Stimulated activated CD8-positive, alpha-beta memory T cell treated with anti-CD3 and anti-CD28 coated beads, Interleukin-15, amount 100 ng/mL, for 4 hours (primary cell): ENCODE measurements around the gene AAK1.

Source experiments
- DNase-seq, 2 donors: peaks; one replicate each; pipeline ENCODE4 v3.0.0-alpha.2; 2020; ENCODE audit warnings: low read depth in 2 of 2

The AAK1 gene

DNA sequence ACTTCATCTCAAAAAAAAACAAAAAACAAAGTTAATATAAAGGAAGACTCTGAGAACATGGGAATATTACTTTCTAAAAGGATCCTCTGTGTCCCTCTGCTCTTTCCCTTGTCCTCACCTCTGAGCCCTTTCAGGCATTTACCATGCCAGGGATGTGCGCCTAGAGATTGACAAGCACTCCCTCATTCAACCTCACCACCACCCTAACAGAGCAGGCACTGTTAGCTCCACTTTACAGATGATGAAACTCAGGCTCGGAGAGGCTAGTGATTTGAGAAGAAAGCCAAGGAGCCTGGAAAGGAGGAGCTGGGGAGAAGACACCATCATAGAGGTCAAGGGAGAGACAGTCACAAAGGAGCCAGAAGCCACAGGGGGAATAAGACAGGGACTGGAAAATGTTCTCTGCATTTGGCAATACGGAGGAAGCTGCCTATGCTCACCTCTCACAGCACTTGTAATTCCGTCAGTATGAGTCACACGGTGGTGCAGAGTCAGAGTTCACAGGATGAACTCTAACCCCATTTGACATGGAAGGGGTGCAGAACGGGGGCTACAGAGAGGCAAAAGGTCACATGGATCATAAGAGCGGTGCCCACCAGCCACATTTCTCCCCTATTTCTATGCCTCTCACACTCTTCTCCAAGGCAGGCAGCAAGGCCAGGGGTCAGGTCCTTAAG, 104.5 kb downstream of the AAK1 start:
- DNase-seq, result no peak

DNA sequence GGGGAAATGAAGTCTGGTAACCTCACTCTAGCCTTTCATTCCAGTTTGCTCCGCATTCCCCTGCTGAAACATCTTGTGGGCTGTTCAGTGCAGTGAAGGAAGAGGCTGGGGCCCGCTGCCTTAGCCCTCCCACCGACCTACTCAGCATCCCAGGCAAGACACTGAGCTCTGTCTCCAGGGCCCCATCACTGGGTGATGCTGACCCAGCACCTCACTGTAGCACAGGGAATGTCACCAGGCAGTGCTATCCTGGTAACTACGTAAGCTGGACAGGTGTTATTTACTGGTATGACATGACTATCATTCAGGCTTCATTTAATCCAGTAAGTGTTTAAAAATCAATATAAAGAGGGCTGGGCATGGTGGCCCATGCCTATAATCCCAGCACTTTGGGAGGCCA, 105.3 kb downstream of the AAK1 start:
- DNase-seq, result no peak

DNA sequence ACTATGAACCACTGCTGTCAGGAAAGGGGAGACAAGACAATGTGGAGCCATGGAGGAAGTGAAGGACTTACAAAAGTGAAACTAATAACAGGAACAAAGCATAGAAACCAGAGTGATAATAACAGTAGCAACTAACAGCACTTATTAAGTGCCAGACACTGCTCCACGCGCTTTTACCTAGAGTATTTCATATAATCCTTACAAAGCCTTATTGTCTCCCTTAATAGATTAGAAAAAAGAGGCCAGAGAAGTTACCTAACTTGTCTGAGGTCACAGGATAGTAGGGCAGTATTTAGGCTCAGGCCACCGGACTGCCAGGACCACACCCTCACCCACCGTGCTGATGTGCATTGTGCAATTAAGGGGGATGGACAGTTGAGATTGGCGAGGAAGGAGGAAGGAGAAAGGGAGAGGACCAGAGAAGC, 107.7 kb downstream of the AAK1 start:
- DNase-seq, result no peak

DNA sequence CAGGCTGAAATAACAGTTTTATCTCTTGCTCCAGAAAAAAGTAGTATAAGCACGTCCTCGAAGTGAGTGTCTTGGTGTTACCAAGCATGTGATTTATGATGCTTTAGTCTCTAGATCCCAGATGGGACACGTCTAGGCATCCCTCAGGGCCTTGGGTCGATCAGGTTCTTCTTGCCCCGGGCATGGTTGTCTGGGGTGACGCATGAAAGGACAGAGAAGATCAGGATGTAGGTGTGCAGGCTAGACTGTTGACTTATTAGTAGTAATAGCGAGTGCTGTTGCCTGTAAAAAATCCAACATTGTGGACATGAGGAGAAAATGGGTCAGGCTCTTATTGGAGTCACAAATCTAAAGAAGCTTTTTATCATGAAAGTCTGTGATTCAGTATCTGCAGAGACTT, 112.4 kb downstream of the AAK1 start:
- no peak for DNase-seq

DNA sequence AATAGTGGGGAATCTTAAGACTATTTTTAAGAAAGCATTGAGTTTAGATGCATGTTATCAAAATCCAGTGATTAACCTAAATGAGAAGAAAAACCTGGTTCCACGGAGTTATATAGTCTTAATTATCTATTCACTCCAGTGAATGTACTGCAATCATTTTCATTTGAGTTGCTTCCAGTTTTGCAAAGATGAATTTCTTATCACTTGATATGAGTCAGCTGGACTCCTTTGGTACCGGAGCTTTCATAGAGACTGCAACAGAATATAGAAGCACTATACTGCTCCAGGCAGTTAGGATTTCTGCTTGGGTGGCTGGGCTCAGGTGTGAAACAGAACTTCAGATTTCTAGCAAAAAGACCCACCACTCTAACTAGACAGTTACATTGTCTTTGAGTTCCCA, 114.1 kb downstream of the AAK1 start:
- DNase-seq, result no peak

DNA sequence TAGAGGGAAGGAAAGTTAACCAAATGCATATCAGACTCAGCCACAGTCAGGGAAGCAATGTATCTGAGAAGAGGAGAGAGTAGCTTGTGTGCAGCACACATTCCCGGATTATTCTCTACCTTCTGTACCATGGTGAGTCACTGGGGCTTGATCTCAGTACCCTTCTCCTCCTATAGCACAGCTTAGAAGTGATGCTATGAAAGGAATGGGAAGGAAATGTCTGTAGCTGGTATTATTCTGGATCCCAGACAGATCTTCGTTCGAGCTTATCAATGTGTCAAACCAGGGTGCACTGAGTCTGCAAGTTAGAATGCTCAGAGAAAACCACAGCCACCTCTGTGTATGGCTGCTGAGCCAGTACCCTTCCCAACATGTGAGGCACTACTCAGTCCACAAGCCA, 118.3 kb downstream of the AAK1 start:
- no peak for DNase-seq

DNA sequence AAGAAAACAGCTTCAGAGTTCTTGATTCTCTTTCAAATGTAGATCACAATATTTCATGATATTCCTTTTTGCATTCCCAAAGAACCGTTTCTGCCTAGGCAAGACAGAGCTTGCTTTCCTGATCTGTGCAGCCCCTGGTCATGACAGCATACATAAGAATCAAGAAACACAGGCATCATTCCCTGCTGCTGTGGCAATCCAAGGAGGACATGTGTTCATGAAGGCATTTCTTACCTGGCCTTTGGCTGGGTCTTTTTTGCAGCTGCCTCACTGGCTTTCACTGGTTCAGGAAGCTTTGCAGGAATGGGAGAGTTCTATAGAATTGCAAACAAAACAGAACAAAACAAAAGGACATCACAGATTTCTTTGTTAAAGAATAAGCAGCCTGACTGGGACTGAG, 118.7 kb downstream of the AAK1 start:
- no peak for DNase-seq

DNA sequence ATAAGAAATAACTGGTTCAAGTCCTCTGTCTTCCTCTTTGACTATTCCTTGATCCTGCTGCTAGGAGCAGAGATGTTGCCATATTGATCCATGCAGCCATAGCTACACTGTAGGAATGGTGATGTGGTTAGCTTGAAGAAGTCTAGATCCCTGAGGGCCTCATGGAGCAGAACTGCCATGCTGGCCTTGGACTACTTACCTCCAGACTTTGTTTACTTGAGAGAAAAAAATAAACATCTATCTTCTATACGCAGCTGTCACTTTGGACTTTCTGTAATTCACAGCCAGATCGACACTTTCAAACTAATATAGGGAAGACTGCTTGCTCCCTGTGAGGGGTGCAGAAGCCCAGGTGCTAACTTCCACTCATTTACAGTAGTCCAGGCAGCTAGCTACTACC, 121.8 kb downstream of the AAK1 start:
- DNase-seq, result no peak

DNA sequence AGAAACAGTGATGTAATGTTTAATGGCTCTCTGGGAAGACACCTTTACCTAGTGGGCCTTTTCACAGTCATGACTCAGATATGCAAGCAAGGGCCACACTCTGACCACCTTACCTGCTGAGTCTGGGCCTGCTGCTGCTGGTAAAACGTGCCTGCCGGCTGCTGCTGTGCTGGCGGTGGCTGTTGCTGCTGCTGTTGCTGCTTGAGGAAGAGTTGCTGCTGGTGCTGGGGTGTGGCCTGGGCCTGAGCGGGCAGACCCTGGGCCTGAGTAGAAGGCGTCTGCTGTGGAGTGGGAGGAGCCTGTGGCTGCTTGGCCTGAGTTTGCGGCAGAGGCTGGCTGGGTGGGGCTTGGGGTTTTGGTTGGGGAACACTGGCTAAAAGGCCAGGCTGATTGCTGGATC, 124.7 kb downstream of the AAK1 start:
- no peak for DNase-seq

DNA sequence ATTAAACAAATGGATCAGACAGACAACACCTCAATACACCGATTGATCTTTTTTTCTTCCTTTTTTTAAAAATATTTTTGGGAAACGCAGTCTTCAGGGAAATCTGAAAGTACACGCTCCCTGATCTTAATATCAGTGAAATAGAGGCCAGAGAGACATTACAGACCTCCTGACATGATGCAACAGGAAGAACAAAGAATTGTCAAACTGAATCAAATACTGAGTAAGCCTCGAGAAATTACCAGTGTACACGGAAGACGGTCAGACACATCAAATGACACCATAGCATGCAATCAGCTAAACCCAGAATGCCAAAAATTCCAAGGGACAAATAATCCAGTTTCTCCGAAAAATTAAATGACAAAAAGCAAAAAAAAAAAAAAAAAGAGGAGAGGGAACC, 126.1 kb downstream of the AAK1 start:
- DNase-seq, result no peak

DNA sequence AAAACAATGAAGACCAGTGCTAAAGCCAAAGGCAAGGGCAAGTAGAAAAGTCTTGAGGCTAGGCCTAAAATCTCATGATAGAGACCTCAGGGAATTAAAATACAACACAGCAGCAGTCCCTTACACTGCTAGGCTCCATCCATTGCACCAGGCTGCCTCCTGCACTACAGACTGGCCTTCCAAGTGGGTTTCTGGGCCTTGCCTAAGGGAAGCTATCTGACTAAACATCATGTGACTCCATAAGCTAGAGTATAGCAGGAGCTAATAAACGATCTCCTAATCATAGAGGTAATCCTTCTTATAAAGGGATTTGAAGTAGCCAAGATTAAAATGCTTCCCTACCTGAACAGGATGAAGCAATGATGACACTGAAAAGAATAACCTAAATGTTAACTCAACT, 128.7 kb downstream of the AAK1 start:
- no peak for DNase-seq

DNA sequence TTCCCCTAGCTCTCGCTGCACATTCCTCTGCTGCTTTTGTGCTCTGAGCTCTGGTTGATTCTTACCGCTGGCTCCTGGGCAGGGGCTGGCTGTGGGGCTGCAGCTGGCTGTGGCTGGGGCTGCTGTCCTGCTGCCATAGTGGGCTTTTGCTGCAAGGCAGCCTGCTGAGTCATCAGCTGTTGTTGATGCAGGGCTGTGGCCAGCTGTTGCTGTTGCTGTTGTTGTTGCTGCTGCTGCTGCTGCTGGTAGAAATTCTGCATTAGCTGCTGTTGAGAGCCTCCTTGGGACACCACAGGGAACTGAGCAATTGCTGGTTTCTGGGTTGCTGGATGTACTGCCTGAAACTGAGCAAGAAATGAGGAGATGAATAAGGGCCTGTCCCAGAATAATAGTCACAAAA, 129.1 kb downstream of the AAK1 start:
- DNase-seq, result no peak

DNA sequence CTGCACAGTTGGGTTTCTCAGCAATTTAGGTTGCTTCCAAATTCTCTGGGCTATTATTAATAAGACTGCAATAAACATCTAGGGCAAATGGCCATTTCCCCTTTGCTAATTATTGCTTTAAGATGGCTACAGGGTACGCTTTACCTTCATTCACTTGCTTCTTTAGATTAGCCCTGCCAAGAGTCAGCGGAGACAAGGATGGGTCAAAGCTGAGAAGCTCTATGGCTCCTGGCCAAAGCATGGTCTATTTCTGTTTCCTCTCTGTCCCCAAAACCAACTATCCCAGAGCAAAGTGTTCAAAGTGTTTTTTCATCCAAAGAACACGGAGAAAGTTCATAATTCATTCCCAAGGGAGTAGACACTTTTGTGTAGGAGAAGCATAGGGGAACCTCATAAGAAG, 131.1 kb downstream of the AAK1 start:
- DNase-seq, result no peak

DNA sequence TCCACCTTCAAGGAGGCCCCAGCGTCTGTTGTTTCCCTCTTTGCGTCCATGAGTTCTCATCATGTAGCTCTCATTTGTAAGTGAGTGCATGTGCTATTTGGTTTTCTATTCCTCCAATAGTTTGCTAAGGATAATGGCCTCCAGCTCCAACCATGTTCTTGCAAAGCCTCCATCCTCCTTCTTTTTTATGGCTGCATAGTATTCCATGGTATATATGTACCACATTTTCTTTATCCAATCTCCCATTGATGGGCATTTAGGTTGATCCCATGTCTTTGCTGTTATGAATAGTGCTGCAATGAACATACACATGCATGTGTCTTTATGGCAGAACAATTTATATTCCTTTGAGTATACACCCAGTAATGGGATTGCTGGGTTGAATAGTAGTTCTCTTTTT, 133.3 kb downstream of the AAK1 start:
- DNase-seq, result no peak

DNA sequence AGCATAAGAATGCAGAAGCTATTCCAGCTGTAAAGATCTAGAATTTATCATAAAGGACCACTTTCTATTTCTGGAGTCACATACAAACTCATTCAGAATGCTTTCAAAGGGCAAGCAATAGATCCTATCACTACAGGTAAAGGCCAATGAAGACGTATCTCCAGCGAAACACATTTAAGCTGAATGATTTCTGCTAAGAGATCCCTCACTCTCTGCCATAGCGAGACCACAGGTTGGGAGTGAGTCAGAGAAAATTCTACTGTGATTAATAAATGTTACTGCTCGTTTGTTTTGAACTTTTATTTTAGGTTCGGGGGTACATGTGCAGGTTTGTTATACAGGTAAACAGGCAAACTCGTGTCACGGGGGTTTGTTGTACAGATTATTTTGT, 133.8 kb downstream of the AAK1 start:
- DNase-seq, result no peak

DNA sequence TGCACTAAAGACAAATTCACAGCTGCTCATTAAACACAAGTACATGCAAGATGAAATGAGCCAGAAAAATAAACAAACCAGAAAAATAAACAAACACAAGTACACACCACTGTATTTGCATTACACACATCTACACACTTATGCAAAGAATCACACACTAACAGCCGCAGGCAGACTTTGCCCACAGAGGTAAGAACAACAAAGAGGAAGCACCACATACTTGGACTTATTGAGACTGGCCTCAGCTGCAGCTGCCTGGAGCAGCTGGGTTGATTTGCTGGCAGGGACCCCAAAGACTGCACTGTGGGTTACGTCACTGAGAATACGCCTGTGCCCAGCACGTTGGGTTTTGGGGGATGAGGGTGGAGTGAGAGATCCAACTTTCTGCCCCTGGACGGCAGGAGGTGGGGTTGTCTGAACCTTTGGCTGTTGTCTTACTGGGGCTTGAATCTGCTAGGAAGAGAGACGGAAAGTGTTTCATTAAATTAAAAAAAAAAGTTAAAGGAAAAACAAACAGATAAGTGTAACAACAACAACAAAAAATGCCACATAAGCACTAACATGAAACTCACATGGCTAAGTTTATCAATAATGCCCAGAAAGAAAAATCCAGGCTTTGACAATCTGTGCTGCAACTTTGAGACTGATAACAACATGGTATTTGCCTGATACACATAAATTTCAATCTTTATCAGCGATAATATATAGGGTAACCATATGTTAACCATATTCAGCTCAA, 134.4 kb downstream of the AAK1 start:
- DNase-seq, result no peak

DNA sequence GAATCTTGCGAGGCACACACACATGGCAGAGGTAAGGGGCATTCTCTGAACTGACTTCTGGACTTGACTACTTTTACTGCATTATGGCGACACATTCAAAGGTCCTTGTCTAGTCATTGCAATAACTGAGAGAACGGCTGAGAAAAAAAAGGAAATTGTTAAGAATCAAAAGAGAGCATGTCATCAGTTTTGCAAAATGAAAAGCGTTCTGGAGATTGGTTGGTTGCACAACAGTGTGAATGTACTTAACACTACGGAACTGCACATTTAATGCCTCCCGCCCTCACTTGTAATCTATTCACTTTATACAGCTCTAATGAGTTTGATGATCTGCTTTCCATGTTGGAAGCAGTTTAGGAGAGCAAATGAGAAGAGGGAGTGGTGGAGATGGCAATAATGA, 137.8 kb downstream of the AAK1 start:
- DNase-seq, result no peak

DNA sequence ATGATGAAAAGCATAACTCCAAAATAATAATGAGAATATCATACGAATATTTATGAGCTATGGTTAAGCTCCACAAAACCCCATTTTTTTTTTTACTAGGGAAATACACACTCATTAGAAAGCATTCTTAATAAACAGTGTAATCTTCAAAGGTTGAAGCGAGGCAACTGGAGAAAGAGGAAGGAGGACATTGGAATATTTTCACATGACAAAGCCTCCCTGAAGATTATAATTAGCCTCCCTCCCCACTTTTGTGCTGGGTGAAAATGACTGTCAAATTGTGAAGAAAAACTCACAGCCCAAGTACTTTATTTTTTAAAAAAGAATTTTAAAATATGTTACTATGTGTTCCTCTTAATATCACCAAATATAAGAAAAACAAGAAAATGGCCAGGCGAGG, 142.2 kb downstream of the AAK1 start:
- no peak for DNase-seq

DNA sequence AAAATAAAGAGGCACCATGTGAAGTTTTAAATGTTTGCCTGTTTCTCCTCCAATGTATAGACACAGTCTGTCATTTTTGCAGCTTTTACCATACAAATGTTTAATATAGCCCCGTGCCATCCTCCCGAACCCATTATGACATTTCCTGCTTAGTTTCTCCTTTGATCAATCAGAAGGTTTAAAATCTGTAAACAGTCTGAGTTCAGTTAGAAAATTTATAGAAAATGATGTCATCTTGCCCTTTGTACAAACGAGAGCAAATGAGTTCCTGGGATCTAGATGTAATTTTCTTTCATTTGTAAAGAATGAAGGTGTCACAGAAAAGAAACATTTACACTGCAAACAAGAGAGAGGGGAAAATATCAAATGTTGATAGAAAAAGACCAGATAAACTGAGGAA, 143.6 kb downstream of the AAK1 start:
- DNase-seq, result no peak

DNA sequence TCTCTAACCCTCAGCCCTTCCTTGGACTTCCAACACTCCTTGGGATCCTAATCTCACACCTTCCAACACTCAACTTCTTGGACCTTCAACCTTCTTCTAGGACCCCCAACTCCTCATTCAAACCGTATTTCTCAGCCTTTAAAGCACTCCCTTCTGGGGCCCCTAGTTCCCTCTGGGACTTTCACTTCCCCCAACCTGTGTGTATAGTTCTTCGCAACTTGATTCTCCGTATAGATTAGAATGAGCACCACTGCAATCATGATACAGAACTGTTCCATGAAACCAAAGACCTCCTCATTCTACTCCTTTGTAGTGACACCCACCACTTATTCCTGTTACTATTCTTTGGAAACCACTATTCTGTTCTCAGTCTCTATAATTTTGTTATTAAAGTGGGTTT, 144.3 kb downstream of the AAK1 start:
- no peak for DNase-seq

DNA sequence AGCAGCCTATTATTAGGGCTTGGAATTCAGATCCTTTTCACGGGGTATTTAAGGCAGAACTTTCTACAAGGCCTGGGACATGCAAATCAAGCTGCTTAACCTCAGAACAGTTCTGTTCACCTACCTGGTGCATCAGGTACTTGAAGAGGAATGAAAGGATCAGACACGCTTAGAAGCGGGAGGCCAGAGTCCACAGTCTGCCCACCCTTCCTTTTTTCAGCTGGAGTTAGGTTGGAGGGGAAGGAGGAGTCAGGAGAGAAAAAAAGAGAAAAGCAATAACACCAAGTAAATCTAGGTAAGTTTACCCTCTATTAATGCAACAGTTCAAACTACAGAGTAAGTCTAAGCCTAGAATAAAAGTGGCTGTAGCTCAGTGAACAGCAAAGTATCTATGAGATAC, 147.7 kb downstream of the AAK1 start:
- no peak for DNase-seq

DNA sequence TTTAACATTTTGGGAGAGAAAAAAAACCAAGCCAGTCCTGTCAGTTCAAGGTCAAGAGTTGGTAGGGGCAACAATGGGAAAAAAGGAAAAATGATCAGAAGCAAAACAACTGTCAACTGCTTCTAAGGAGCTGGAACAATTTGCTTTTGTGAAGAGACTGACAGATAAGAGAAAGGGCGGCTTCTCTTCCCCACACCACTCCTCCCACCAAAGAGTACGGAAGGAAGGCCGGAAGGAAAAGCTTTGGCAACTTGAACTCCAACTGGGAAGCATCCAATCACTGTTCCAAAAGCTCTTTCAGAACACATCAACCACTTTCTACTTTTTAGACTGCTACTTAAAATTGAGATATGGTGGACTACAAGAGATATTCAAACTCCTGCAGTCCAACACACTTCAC, 148.5 kb downstream of the AAK1 start:
- no peak for DNase-seq

DNA sequence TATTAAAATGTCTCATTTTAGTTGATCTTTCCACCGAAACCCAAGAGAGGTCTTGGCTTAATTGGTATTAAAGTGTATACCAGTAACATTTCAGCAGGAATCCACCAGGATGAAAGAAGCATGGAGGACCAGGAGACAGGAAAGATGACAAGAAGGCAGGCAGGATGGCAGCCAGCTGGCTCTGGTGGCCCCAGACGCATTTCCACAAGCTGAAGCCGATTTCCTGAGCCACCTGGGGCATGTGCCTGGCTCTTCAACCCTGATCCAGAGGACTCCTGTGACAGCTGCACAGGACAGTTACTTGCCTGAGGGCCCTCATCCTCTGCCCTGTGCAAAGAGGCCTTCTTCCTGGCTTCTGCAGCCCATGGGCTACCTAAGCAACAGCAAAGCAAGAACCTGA, 149.4 kb downstream of the AAK1 start:
- DNase-seq, result no peak

DNA sequence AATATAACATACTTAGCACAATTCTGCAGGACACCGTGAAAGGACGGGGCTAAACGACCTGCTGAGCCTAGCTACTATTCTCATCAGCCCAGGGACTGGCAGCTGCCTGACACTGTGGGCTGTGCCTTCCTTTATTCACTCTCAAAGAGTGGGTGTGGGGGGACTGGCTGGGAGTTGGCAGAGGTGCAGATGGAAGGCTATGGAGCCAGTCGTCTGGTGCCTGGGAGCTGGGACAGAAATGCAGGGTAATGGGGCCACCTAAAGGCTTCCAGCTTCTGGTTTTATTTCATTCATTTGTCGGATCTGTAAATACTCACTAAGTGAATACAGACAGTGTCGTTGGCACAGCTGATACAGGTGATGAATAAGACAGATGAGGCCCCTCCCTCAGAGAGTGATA, 150.3 kb downstream of the AAK1 start:
- no peak for DNase-seq
